Upper lobe of right lung (tissue), 1 donor: Measurements from ENCODE around the gene SLC25A17. TPM values are rescaled to one million over a fixed set of nuclear protein-coding genes. Genes with fewer than 3 reads are reported as not detected.
"Not testable (repeated sequence)": the region's sequence is repeated elsewhere in the genome, so short reads cannot be mapped to it uniquely, and the experiment has no call there.

Experiments
- ATAC-seq: fragments of 200-7000 bp; cut with Tn5 transposase; one replicate; pipeline ENCODE4 v1.9.1; 2020; ENCODE audit warnings: mild to moderate bottlenecking, moderate library complexity
- DNase-seq: peaks from one replicate; pipeline ENCODE4 v3.0.0-alpha.2; 2020
- H3K27ac ChIP-seq: fragments of 200-600 bp; one replicate; pipeline ENCODE4 v1.8.0; 2022
- H3K27me3 ChIP-seq: fragments of 200-600 bp; one replicate; pipeline ENCODE4 v1.8.0; 2022; ENCODE audit warnings: mild to moderate bottlenecking
- H3K36me3 ChIP-seq: fragments of 200-600 bp; one replicate; pipeline ENCODE4 v1.8.0; 2022
- H3K4me1 ChIP-seq: fragments of 200-600 bp; one replicate; pipeline ENCODE4 v1.8.0; 2022
- H3K4me3 ChIP-seq: fragments of 200-600 bp; one replicate; pipeline ENCODE4 v1.8.0; 2022; ENCODE audit warnings: mild to moderate bottlenecking
- H3K9me3 ChIP-seq: fragments of 200-600 bp; one replicate; pipeline ENCODE4 v1.8.0; 2022
- CTCF ChIP-seq: fragments of 200-600 bp; IDR thresholded peaks from one replicate; pipeline ENCODE4 v1.8.0; 2022; ENCODE audit warnings: antibody characterized with exemption
- intact Hi-C: fragments of 100-400 bp; cut with DNase I; formaldehyde crosslinking; loops from one replicate; pipeline ENCODE4 v1.11.0; 2022
- long read RNA-seq: library from polyadenylated mRNA; unstranded; transcript quantifications from one replicate; pipeline ENCODE4 v2.0.0, GENCODE V29; 2021
- total RNA-seq: library from RNA; stranded (reverse); fragmentation: NEBNext Ultra II Directional; extraction: Animal tissue kit (Norgen Biotek cat#: 25700); gene quantifications from one replicate; pipeline ENCODE4 v1.2.1, GENCODE V29; 2021
- donor health status: DM: no; HTN: yes; CAD: no; lungs with severe emphysema.

The SLC25A17 gene
- 13.8 TPM for total RNA-seq
- long read RNA-seq, transcript SLC25A17-210 (9 exons, 2,262 nt): major isoform, 12 of 23 reads
- long read RNA-seq, partial matches to known transcripts: 1 of 23 reads
- long read RNA-seq, other reads (novel, unspliced or antisense): 8 of 23 reads

- intact Hi-C loops: no loop called here
- ATAC-seq (peak; percentile 99), DNase-seq (peak; percentile 95)
- Histone ChIP-seq H3K4me3 (peak within 1 kb of the TSS; percentile 100), H3K36me3 (peaks cover 18% of the 10 kb centered on the region), H3K4me1 (peaks cover 25% of the 10 kb centered on the region), H3K27me3 (no peaks in the 10 kb centered on the region), H3K27ac (peak within 1 kb of the TSS; percentile 69), H3K9me3 (no peaks in the 10 kb centered on the region)
- peak; percentile 39 for TF ChIP-seq CTCF
Measured at GRCh38 chr22:40818747-40819598, at the start of gene SLC25A17. Gene SLC25A17, minus strand, starts transcription at chr22:40819346. Its CDS starts 98 bp downstream, at chr22:40819248.

DNA sequence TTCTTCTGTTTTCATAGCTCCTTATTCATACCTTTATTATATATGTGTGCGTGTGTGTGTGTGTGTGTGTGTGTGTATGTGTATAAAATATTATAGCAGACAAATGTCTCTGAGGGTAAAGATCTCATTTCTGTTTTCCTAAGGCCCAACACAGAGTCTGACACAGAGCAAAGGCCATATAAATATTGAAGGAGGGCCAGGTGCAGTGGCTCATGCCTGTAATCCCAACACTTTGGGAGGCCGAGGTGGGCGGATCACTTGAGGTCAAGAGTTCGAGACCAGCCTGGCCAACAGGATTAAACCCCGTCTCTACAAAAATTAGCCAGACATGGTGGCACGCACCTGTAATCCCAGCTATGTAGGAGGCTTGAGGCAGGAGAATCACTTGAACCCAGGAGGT lies 49.2 kb upstream of the SLC25A17 start:
- H3K27me3 ChIP-seq, DNase-seq, H3K27ac ChIP-seq, H3K4me1 ChIP-seq, ATAC-seq, H3K9me3 ChIP-seq, H3K4me3 ChIP-seq, intact Hi-C loops: not testable (repeated sequence)
- H3K36me3 ChIP-seq: peaks cover 32% of the 10 kb centered on the region

- no peak for ATAC-seq
- no peak overlapping the region for H3K27ac ChIP-seq
- H3K9me3 ChIP-seq: no peaks in the 10 kb centered on the region
- peaks cover 32% of the 10 kb centered on the region for H3K36me3 ChIP-seq
- TF ChIP-seq CTCF: no peak
- H3K4me1 ChIP-seq: no peaks in the 10 kb centered on the region
- intact Hi-C loops: no loop called here
- H3K4me3 ChIP-seq: no peak overlapping the region
- DNase-seq: no peak
- no peaks in the 10 kb centered on the region for H3K27me3 ChIP-seq
Measured at GRCh38 chr22:40867109-40867508, 48.0 kb upstream of the SLC25A17 start.

DNA sequence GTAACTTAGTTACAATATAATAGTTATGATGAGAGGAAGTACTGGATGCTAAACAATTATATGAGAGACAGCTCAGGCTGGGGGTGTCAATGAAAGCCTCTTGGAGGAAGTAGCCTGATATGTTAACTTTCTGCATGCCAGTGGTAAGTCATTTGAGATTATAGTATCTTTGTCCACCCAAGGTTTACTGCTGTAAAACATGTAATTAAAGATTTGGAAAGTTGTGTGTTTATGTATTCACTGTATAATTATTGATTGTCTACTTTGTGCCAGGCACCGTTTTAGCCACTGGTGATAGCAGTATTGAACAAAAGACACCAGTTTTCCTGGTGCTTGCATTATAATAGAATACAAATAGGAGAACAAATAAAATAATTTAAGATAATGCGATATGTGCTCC lies 43.4 kb upstream of the SLC25A17 start:
- Histone ChIP-seq H3K36me3 (peaks cover 8% of the 10 kb centered on the region), H3K27me3 (no peaks in the 10 kb centered on the region), H3K9me3 (no peaks in the 10 kb centered on the region), H3K4me1 (peaks cover 8% of the 10 kb centered on the region), H3K4me3 (no peak overlapping the region), H3K27ac (no peak overlapping the region)
- ATAC-seq (no peak), DNase-seq (no peak)
- intact Hi-C loops: no loop called here
- no peak for TF ChIP-seq CTCF

DNA sequence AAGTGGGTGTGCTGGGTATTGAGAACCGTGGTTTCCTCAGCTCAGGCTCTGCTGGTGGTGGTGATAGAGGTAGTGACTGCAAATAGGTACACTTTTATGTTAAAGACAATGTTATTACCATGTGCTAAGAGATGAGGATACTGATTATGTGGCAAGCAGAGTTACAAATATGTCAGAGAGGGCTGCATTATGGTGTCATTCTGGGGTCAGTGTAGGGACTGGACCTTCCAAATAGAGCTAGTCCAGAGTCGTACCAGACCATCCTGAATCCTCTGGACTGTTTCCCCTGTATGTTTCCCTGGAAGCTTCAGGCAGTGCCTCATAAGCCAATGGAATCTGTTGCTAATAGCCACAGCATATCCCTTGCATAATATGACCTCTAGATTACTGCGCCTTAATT lies 42.9 kb upstream of the SLC25A17 start, which contains the start of gene DNAJB7:
Gene DNAJB7 (minus strand): TSS at position 101 of the 400 bp plus-strand sequence. CDS start 119 bp downstream, outside the sequence.
- Histone ChIP-seq H3K9me3 (no peaks in the 10 kb centered on the region), H3K27me3 (no peaks in the 10 kb centered on the region), H3K36me3 (peaks cover 8% of the 10 kb centered on the region), H3K27ac (no peak within 1 kb of the TSS), H3K4me3 (no peak within 1 kb of the TSS), H3K4me1 (peaks cover 8% of the 10 kb centered on the region)
- TF ChIP-seq CTCF: no peak
- DNase-seq (no peak), ATAC-seq (no peak)
- intact Hi-C loops: no loop called here

GRCh38 chr22:40857309-40857855 lies 38.2 kb upstream of the SLC25A17 start:
- intact Hi-C loops: no loop called here
- ATAC-seq (no peak), DNase-seq (no peak)
- Histone ChIP-seq H3K4me3 (peak overlapping the region; percentile 95), H3K9me3 (no peaks in the 10 kb centered on the region), H3K4me1 (peaks cover 38% of the 10 kb centered on the region), H3K36me3 (peaks cover 8% of the 10 kb centered on the region), H3K27ac (peak overlapping the region; percentile 94), H3K27me3 (no peaks in the 10 kb centered on the region)
- TF ChIP-seq CTCF: no peak
